Measurements from ENCODE around the gene TMEM132D.

The TMEM132D gene

GRCh38 chr12:129827866-129828384 is 75.9 kb downstream of the TMEM132D start:
- peaks cover 0 to 17% (median 4%) of the 10 kb centered on the region in 5 donors for H3K4me1 ChIP-seq (ENCODE audit: control insufficient read depth in 5 of 5, insufficient read depth in 5 of 5, low read length in 5 of 5)
- peaks cover 0 to 3% (median 0%) of the 10 kb centered on the region in 5 donors for H3K9me3 ChIP-seq (ENCODE audit: control insufficient read depth in 5 of 5, low read length in 5 of 5)
- H3K4me3 ChIP-seq (ENCODE audit: low read depth in 1 of 5, low read length in 5 of 5): no peak overlapping the region
- H3K36me3 ChIP-seq (ENCODE audit: control insufficient read depth in 5 of 5, insufficient read depth in 5 of 5, low read length in 5 of 5): no peaks in the 10 kb centered on the region
- H3K9ac ChIP-seq (ENCODE audit: low read length in 5 of 5): no peak overlapping the region
- no peak overlapping the region for H3K27ac ChIP-seq (ENCODE audit: low read depth, low read length)
- no peaks in the 10 kb centered on the region for H3K27me3 ChIP-seq (ENCODE audit: control insufficient read depth in 5 of 5, insufficient read depth in 4 of 5, low read length in 5 of 5)

- Histone ChIP-seq H3K9ac (ENCODE audit: low read length in 5 of 5) (no peak overlapping the region), H3K27ac (ENCODE audit: low read depth, low read length) (no peak overlapping the region), H3K36me3 (ENCODE audit: control insufficient read depth in 5 of 5, insufficient read depth in 5 of 5, low read length in 5 of 5) (no peaks in the 10 kb centered on the region), H3K4me1 (ENCODE audit: control insufficient read depth in 5 of 5, insufficient read depth in 5 of 5, low read length in 5 of 5) (peaks cover 0 to 17% (median 4%) of the 10 kb centered on the region in 5 donors), H3K27me3 (ENCODE audit: control insufficient read depth in 5 of 5, insufficient read depth in 4 of 5, low read length in 5 of 5) (no peaks in the 10 kb centered on the region), H3K9me3 (ENCODE audit: control insufficient read depth in 5 of 5, low read length in 5 of 5) (peaks cover 0 to 3% (median 0%) of the 10 kb centered on the region in 5 donors), H3K4me3 (ENCODE audit: low read depth in 1 of 5, low read length in 5 of 5) (no peak overlapping the region)
Observed at GRCh38 chr12:129827102-129827865, 76.5 kb downstream of the TMEM132D start.

GRCh38 chr12:129826273-129826672 is 77.6 kb downstream of the TMEM132D start:
- Histone ChIP-seq H3K27me3 (ENCODE audit: control insufficient read depth in 5 of 5, insufficient read depth in 4 of 5, low read length in 5 of 5) (no peaks in the 10 kb centered on the region), H3K4me3 (ENCODE audit: low read depth in 1 of 5, low read length in 5 of 5) (no peak overlapping the region), H3K4me1 (ENCODE audit: control insufficient read depth in 5 of 5, insufficient read depth in 5 of 5, low read length in 5 of 5) (peaks cover 0 to 17% (median 4%) of the 10 kb centered on the region in 5 donors), H3K36me3 (ENCODE audit: control insufficient read depth in 5 of 5, insufficient read depth in 5 of 5, low read length in 5 of 5) (no peaks in the 10 kb centered on the region), H3K9ac (ENCODE audit: low read length in 5 of 5) (no peak overlapping the region), H3K27ac (ENCODE audit: low read depth, low read length) (no peak overlapping the region), H3K9me3 (ENCODE audit: control insufficient read depth in 5 of 5, low read length in 5 of 5) (peaks cover 0 to 3% (median 0%) of the 10 kb centered on the region in 5 donors)

GRCh38 chr12:129825316-129825715 is 78.5 kb downstream of the TMEM132D start:
- no peaks in the 10 kb centered on the region for H3K36me3 ChIP-seq (ENCODE audit: control insufficient read depth in 5 of 5, insufficient read depth in 5 of 5, low read length in 5 of 5)
- H3K9me3 ChIP-seq (ENCODE audit: control insufficient read depth in 5 of 5, low read length in 5 of 5): peaks cover 0 to 3% (median 0%) of the 10 kb centered on the region in 5 donors
- H3K4me3 ChIP-seq (ENCODE audit: low read depth in 1 of 5, low read length in 5 of 5): no peak overlapping the region
- H3K27me3 ChIP-seq (ENCODE audit: control insufficient read depth in 5 of 5, insufficient read depth in 4 of 5, low read length in 5 of 5): no peaks in the 10 kb centered on the region
- H3K9ac ChIP-seq (ENCODE audit: low read length in 5 of 5): no peak overlapping the region
- H3K4me1 ChIP-seq (ENCODE audit: control insufficient read depth in 5 of 5, insufficient read depth in 5 of 5, low read length in 5 of 5): peaks cover 0 to 15% (median 4%) of the 10 kb centered on the region in 5 donors
- no peak overlapping the region for H3K27ac ChIP-seq (ENCODE audit: low read depth, low read length)

- H3K9me3 ChIP-seq (ENCODE audit: control insufficient read depth in 5 of 5, low read length in 5 of 5): no peaks in the 10 kb centered on the region
- H3K27ac ChIP-seq (ENCODE audit: low read depth, low read length): no peak overlapping the region
- no peaks in the 10 kb centered on the region for H3K36me3 ChIP-seq (ENCODE audit: control insufficient read depth in 5 of 5, insufficient read depth in 5 of 5, low read length in 5 of 5)
- H3K9ac ChIP-seq (ENCODE audit: low read length in 5 of 5): no peak overlapping the region
- H3K4me1 ChIP-seq (ENCODE audit: control insufficient read depth in 5 of 5, insufficient read depth in 5 of 5, low read length in 5 of 5): peaks cover 0 to under 1% (median 0%) of the 10 kb centered on the region in 5 donors
- no peaks in the 10 kb centered on the region for H3K27me3 ChIP-seq (ENCODE audit: control insufficient read depth in 5 of 5, insufficient read depth in 4 of 5, low read length in 5 of 5)
- H3K4me3 ChIP-seq (ENCODE audit: low read depth in 1 of 5, low read length in 5 of 5): no peak overlapping the region
Observed at GRCh38 chr12:129821964-129822363, 81.9 kb downstream of the TMEM132D start.

- no peaks in the 10 kb centered on the region for H3K9me3 ChIP-seq (ENCODE audit: control insufficient read depth in 5 of 5, low read length in 5 of 5)
- H3K4me1 ChIP-seq (ENCODE audit: control insufficient read depth in 5 of 5, insufficient read depth in 5 of 5, low read length in 5 of 5): no peaks in the 10 kb centered on the region
- no peaks in the 10 kb centered on the region for H3K27me3 ChIP-seq (ENCODE audit: control insufficient read depth in 5 of 5, insufficient read depth in 4 of 5, low read length in 5 of 5)
- H3K36me3 ChIP-seq (ENCODE audit: control insufficient read depth in 5 of 5, insufficient read depth in 5 of 5, low read length in 5 of 5): no peaks in the 10 kb centered on the region
- no peak overlapping the region for H3K27ac ChIP-seq (ENCODE audit: low read depth, low read length)
- no peak overlapping the region for H3K9ac ChIP-seq (ENCODE audit: low read length in 5 of 5)
- no peak overlapping the region for H3K4me3 ChIP-seq (ENCODE audit: low read depth in 1 of 5, low read length in 5 of 5)
Observed at GRCh38 chr12:129819391-129819790, 84.4 kb downstream of the TMEM132D start.

- Histone ChIP-seq H3K36me3 (ENCODE audit: control insufficient read depth in 5 of 5, insufficient read depth in 5 of 5, low read length in 5 of 5) (no peaks in the 10 kb centered on the region), H3K4me3 (ENCODE audit: low read depth in 1 of 5, low read length in 5 of 5) (no peak overlapping the region), H3K27me3 (ENCODE audit: control insufficient read depth in 5 of 5, insufficient read depth in 4 of 5, low read length in 5 of 5) (no peaks in the 10 kb centered on the region), H3K4me1 (ENCODE audit: control insufficient read depth in 5 of 5, insufficient read depth in 5 of 5, low read length in 5 of 5) (no peaks in the 10 kb centered on the region), H3K27ac (ENCODE audit: low read depth, low read length) (no peak overlapping the region), H3K9ac (ENCODE audit: low read length in 5 of 5) (no peak overlapping the region), H3K9me3 (ENCODE audit: control insufficient read depth in 5 of 5, low read length in 5 of 5) (no peaks in the 10 kb centered on the region)
Observed at GRCh38 chr12:129815846-129816245, 88.0 kb downstream of the TMEM132D start.

- peaks cover 0 to 4% (median 0%) of the 10 kb centered on the region in 5 donors for H3K9me3 ChIP-seq (ENCODE audit: control insufficient read depth in 5 of 5, low read length in 5 of 5)
- H3K27me3 ChIP-seq (ENCODE audit: control insufficient read depth in 5 of 5, insufficient read depth in 4 of 5, low read length in 5 of 5): no peaks in the 10 kb centered on the region
- no peaks in the 10 kb centered on the region for H3K36me3 ChIP-seq (ENCODE audit: control insufficient read depth in 5 of 5, insufficient read depth in 5 of 5, low read length in 5 of 5)
- no peak overlapping the region for H3K27ac ChIP-seq (ENCODE audit: low read depth, low read length)
- H3K4me1 ChIP-seq (ENCODE audit: control insufficient read depth in 5 of 5, insufficient read depth in 5 of 5, low read length in 5 of 5): no peaks in the 10 kb centered on the region
- H3K4me3 ChIP-seq (ENCODE audit: low read depth in 1 of 5, low read length in 5 of 5): no peak overlapping the region
- H3K9ac ChIP-seq (ENCODE audit: low read length in 5 of 5): no peak overlapping the region
Observed at GRCh38 chr12:129811963-129812362, 91.9 kb downstream of the TMEM132D start.

- Histone ChIP-seq H3K27me3 (ENCODE audit: control insufficient read depth in 5 of 5, insufficient read depth in 4 of 5, low read length in 5 of 5) (no peaks in the 10 kb centered on the region), H3K9ac (ENCODE audit: low read length in 5 of 5) (no peak overlapping the region), H3K27ac (ENCODE audit: low read depth, low read length) (no peak overlapping the region), H3K36me3 (ENCODE audit: control insufficient read depth in 5 of 5, insufficient read depth in 5 of 5, low read length in 5 of 5) (no peaks in the 10 kb centered on the region), H3K4me3 (ENCODE audit: low read depth in 1 of 5, low read length in 5 of 5) (no peak overlapping the region), H3K9me3 (ENCODE audit: control insufficient read depth in 5 of 5, low read length in 5 of 5) (peaks cover 0 to 4% (median 0%) of the 10 kb centered on the region in 5 donors), H3K4me1 (ENCODE audit: control insufficient read depth in 5 of 5, insufficient read depth in 5 of 5, low read length in 5 of 5) (no peaks in the 10 kb centered on the region)
Observed at GRCh38 chr12:129807136-129807535, 96.7 kb downstream of the TMEM132D start.

- no peak overlapping the region for H3K27ac ChIP-seq (ENCODE audit: low read depth, low read length)
- no peak overlapping the region for H3K4me3 ChIP-seq (ENCODE audit: low read depth in 1 of 5, low read length in 5 of 5)
- H3K9me3 ChIP-seq (ENCODE audit: control insufficient read depth in 5 of 5, low read length in 5 of 5): no peaks in the 10 kb centered on the region
- peaks cover 0 to 3% (median 0%) of the 10 kb centered on the region in 5 donors for H3K27me3 ChIP-seq (ENCODE audit: control insufficient read depth in 5 of 5, insufficient read depth in 4 of 5, low read length in 5 of 5)
- H3K36me3 ChIP-seq (ENCODE audit: control insufficient read depth in 5 of 5, insufficient read depth in 5 of 5, low read length in 5 of 5): no peaks in the 10 kb centered on the region
- no peak overlapping the region for H3K9ac ChIP-seq (ENCODE audit: low read length in 5 of 5)
- H3K4me1 ChIP-seq (ENCODE audit: control insufficient read depth in 5 of 5, insufficient read depth in 5 of 5, low read length in 5 of 5): no peaks in the 10 kb centered on the region
Observed at GRCh38 chr12:129791396-129791795, 112.4 kb downstream of the TMEM132D start.
